Measurements from ENCODE around the gene INSRR. TPM values are rescaled to one million over a fixed set of nuclear protein-coding genes. Genes with fewer than 3 reads are reported as not detected.

Gene INSRR
- total and polyA plus RNA-seq, 9 of the 15 experiments (the other 6 are each of a cell fraction or from before 2014, with no cell fraction given): 0.03 to 0.18 (median 0.06) TPM; not detected in 3

- no peak for TF ChIP-seq TSC22D4 (tag; IDR thresholded peaks at IDR 0.05)
- no peak for TF ChIP-seq NELFE (IDR thresholded peaks at IDR 0.05; ENCODE audit: insufficient read depth, insufficient read length)
- no peak for TF ChIP-seq RFX1 (IDR thresholded peaks at IDR 0.05)
- no peak for TF ChIP-seq RREB1 (CRISPR knock-in tag; IDR thresholded peaks at IDR 0.05)
- no peak for TF ChIP-seq KLF6 (CRISPR knock-in tag; IDR thresholded peaks at IDR 0.05; ENCODE audit: borderline replicate concordance)
- TF ChIP-seq BRCA1 (IDR thresholded peaks at IDR 0.05): no peak
- no peak for TF ChIP-seq BRCA1 (CRISPR knock-in tag; IDR thresholded peaks at IDR 0.05)
- TF ChIP-seq TAF9B (IDR thresholded peaks at IDR 0.05; ENCODE audit: partially characterized antibody): no peak
- TF ChIP-seq AFF4 (CRISPR knock-in tag; IDR thresholded peaks at IDR 0.05): no peak; the same call in 1 of the 2 replicates
- no peak for TF ChIP-seq ESRRA (IDR thresholded peaks at IDR 0.05; ENCODE audit: borderline replicate concordance, low read depth)
- no peak for TF ChIP-seq SRSF1 (IDR thresholded peaks at IDR 0.05; ENCODE audit: low read depth, low read length)
- no peak for TF ChIP-seq GATA2 (CRISPR knock-in tag; IDR thresholded peaks at IDR 0.05)
- TF ChIP-seq TCF15 (CRISPR knock-in tag; IDR thresholded peaks at IDR 0.05): no peak
- TF ChIP-seq SMARCA4 (IDR thresholded peaks at IDR 0.05): no peak
- TF ChIP-seq CTCF (IDR thresholded peaks at IDR 0.05 in 2 of 3, conservative IDR thresholded peaks at IDR 0.05 in 1 of 3; ENCODE audit: insufficient read depth in 2 of 3, low read depth in 1 of 3, low read length in 3 of 3): peak; percentile 91 to 94 (median 93)
Measured at GRCh38 chr1:156892190-156893047, 33.5 kb upstream of the INSRR start (continued).

Data from K562 (cell line).